ENCODE data around the gene SPTBN1.
"Not testable (repeated sequence)": the region's sequence is repeated elsewhere in the genome, so short reads cannot be mapped to it uniquely, and the experiment has no call there.

Gene SPTBN1

DNA sequence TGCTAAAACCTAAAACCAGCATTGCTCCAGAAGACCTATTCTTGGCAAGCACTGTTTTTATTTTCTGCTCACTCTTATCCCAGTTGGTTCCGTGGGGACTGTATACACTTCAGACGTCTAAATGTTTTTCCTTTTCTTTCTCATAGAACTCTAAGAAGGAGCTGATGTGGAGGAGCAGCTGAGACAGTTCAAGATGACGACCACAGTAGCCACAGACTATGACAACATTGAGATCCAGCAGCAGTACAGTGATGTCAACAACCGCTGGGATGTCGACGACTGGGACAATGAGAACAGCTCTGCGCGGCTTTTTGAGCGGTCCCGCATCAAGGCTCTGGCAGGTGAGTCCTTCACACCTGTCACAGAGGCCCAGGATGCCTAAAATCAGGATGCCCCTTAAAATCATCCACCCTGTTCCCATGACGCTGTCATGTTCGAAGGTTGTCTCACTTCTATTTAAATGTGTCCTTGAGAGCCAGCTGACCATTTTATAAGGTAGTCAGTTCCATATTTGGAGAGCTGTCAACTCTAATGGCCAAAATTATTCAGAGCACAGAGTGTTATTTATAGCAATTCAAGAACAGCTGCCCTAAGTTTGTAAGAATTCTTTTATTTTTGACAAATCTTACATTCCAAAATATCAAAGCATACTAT is 70.2 kb downstream of the SPTBN1 start:
- Histone ChIP-seq H3K9ac (ENCODE audit: low read length) (no peak overlapping the region), H3K9me3 (ENCODE audit: low read length) (no peaks in the 10 kb centered on the region), H3K79me2 (ENCODE audit: insufficient read depth, low read length) (no peaks in the 10 kb centered on the region), H3K4me2 (ENCODE audit: low read length) (no peak overlapping the region), H3F3A (ENCODE audit: insufficient read depth, low read length) (no peaks in the 10 kb centered on the region), H3K27ac (ENCODE audit: low read depth, low read length, poor library complexity, severe bottlenecking) (no peak overlapping the region), H2AFZ (ENCODE audit: low read length) (no peak overlapping the region), H3K4me3 (ENCODE audit: low read depth, low read length, poor library complexity, severe bottlenecking) (no peak overlapping the region), H3K27me3 (ENCODE audit: insufficient read depth, low read length) (no peaks in the 10 kb centered on the region), H3K9me2 (ENCODE audit: low read depth, low read length) (no peaks in the 10 kb centered on the region), H3K4me1 (ENCODE audit: insufficient read depth, low read length, severe bottlenecking) (no peaks in the 10 kb centered on the region), H3K36me3 (ENCODE audit: insufficient read depth, low read length) (no peaks in the 10 kb centered on the region), H4K20me1 (ENCODE audit: insufficient read depth, low read length) (no peaks in the 10 kb centered on the region)
- TF ChIP-seq EZH2 (IDR thresholded peaks at IDR 0.05; ENCODE audit: borderline replicate concordance, low read length) = no peak
- TF ChIP-seq, protein P1, sequence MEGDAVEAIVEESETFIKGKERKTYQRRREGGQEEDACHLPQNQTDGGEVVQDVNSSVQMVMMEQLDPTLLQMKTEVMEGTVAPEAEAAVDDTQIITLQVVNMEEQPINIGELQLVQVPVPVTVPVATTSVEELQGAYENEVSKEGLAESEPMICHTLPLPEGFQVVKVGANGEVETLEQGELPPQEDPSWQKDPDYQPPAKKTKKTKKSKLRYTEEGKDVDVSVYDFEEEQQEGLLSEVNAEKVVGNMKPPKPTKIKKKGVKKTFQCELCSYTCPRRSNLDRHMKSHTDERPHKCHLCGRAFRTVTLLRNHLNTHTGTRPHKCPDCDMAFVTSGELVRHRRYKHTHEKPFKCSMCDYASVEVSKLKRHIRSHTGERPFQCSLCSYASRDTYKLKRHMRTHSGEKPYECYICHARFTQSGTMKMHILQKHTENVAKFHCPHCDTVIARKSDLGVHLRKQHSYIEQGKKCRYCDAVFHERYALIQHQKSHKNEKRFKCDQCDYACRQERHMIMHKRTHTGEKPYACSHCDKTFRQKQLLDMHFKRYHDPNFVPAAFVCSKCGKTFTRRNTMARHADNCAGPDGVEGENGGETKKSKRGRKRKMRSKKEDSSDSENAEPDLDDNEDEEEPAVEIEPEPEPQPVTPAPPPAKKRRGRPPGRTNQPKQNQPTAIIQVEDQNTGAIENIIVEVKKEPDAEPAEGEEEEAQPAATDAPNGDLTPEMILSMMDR (IDR thresholded peaks at IDR 0.05; ENCODE audit: low read length) = no peak

DNA sequence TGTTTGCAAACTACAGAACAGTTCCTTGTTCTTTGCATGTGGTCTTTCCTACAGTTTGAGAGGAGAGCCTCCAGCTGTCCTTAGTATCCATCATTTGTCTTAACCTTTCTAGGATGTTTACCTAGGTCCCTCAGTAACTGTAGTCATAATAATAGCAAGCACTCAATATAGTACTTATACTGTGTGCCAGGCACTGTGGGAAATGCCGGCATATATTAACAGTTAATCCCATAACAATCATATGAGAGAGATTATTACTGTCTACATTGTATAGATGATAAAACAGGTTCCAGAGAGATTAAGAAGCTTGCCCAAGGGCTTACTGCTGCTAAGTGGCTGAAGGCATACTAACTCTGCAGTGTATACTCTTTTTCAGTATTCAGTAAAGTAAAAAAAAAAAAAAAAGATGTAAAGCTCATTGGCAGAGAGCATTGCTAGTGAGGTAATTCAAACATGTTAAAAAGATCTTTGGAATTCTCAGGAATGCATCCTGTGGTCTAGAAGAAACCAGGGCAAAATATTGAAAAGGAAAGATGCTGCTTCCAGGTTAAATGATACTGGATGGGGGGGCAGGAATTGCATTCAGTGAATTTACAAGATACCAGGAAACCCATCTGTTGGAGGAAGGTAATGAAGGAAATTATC is 72.3 kb downstream of the SPTBN1 start:
- Histone ChIP-seq H3K4me2 (ENCODE audit: low read length) (no peak overlapping the region), H3K9me3 (ENCODE audit: low read length) (no peaks in the 10 kb centered on the region), H3K4me1 (ENCODE audit: insufficient read depth, low read length, severe bottlenecking) (peaks cover 6% of the 10 kb centered on the region), H3F3A (ENCODE audit: insufficient read depth, low read length) (no peaks in the 10 kb centered on the region), H3K27ac (ENCODE audit: low read depth, low read length, poor library complexity, severe bottlenecking) (no peak overlapping the region), H3K9me2 (ENCODE audit: low read depth, low read length) (no peaks in the 10 kb centered on the region), H3K36me3 (ENCODE audit: insufficient read depth, low read length) (no peaks in the 10 kb centered on the region), H3K79me2 (ENCODE audit: insufficient read depth, low read length) (no peaks in the 10 kb centered on the region), H3K9ac (ENCODE audit: low read length) (no peak overlapping the region), H3K27me3 (ENCODE audit: insufficient read depth, low read length) (no peaks in the 10 kb centered on the region), H4K20me1 (ENCODE audit: insufficient read depth, low read length) (no peaks in the 10 kb centered on the region), H3K4me3 (ENCODE audit: low read depth, low read length, poor library complexity, severe bottlenecking) (no peak overlapping the region), H2AFZ (ENCODE audit: low read length) (no peak overlapping the region)
- no peak for TF ChIP-seq EZH2 (IDR thresholded peaks at IDR 0.05; ENCODE audit: borderline replicate concordance, low read length)
- TF ChIP-seq, protein P1 (IDR thresholded peaks at IDR 0.05; ENCODE audit: low read length) = no peak

DNA sequence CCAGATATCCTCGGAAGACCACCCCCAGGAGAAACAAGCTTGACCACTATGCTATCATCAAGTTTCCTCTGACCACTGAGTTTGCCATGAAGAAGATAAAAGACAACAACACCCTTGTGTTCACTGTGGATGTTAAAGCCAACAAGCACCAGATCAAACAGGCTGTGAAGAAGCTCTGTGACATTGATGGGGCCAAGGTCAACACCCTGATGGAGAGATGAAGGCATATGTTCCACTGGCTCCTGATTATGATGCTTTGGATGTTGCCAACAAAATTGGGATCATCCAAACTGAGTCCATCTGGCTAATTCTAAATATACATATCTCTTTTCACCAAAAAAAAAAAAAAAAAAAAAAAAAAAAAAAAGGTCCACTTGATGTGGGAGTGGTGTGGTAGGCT is 73.4 kb downstream of the SPTBN1 start:
- not testable (repeated sequence) for H3K4me2 ChIP-seq (ENCODE audit: low read length); H2AFZ ChIP-seq (ENCODE audit: low read length); H3K9me3 ChIP-seq (ENCODE audit: low read length); H4K20me1 ChIP-seq (ENCODE audit: insufficient read depth, low read length); H3K9ac ChIP-seq (ENCODE audit: low read length); H3F3A ChIP-seq (ENCODE audit: insufficient read depth, low read length); H3K79me2 ChIP-seq (ENCODE audit: insufficient read depth, low read length); H3K27me3 ChIP-seq (ENCODE audit: insufficient read depth, low read length); H3K36me3 ChIP-seq (ENCODE audit: insufficient read depth, low read length); H3K4me1 ChIP-seq (ENCODE audit: insufficient read depth, low read length, severe bottlenecking); H3K27ac ChIP-seq (ENCODE audit: low read depth, low read length, poor library complexity, severe bottlenecking); H3K9me2 ChIP-seq (ENCODE audit: low read depth, low read length); H3K4me3 ChIP-seq (ENCODE audit: low read depth, low read length, poor library complexity, severe bottlenecking)

DNA sequence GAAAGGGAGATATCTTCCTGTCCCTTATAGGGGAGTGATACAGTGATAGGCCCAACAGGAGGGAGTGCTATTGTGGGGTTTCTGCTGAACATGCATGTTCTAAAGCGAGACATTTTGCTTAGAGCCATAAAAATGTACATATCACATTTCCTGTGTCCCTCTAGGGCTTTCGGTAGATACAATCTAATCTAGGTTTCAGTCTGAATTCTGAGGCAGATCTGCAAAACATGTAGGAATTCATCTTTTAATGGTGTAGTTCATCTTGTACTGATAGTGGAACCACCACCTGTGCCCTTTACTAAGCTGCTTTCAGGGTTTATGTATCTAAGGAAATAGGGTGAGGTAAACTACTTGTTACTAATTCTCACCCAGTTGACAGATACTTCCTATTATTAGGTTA is 73.8 kb downstream of the SPTBN1 start:
- H3K4me1 ChIP-seq (ENCODE audit: insufficient read depth, low read length, severe bottlenecking) = peaks cover 6% of the 10 kb centered on the region
- H3K36me3 ChIP-seq (ENCODE audit: insufficient read depth, low read length) = no peaks in the 10 kb centered on the region
- H4K20me1 ChIP-seq (ENCODE audit: insufficient read depth, low read length) = no peaks in the 10 kb centered on the region
- H3K27me3 ChIP-seq (ENCODE audit: insufficient read depth, low read length) = no peaks in the 10 kb centered on the region
- no peak overlapping the region for H3K27ac ChIP-seq (ENCODE audit: low read depth, low read length, poor library complexity, severe bottlenecking)
- H3K9me3 ChIP-seq (ENCODE audit: low read length) = no peaks in the 10 kb centered on the region
- no peak overlapping the region for H3K4me3 ChIP-seq (ENCODE audit: low read depth, low read length, poor library complexity, severe bottlenecking)
- no peaks in the 10 kb centered on the region for H3F3A ChIP-seq (ENCODE audit: insufficient read depth, low read length)
- H3K9ac ChIP-seq (ENCODE audit: low read length) = no peak overlapping the region
- no peaks in the 10 kb centered on the region for H3K79me2 ChIP-seq (ENCODE audit: insufficient read depth, low read length)
- TF ChIP-seq, protein P1 (IDR thresholded peaks at IDR 0.05; ENCODE audit: low read length) = no peak
- TF ChIP-seq EZH2 (IDR thresholded peaks at IDR 0.05; ENCODE audit: borderline replicate concordance, low read length) = no peak
- H2AFZ ChIP-seq (ENCODE audit: low read length) = no peak overlapping the region
- no peak overlapping the region for H3K4me2 ChIP-seq (ENCODE audit: low read length)
- no peaks in the 10 kb centered on the region for H3K9me2 ChIP-seq (ENCODE audit: low read depth, low read length)

Measured in OCI-LY1 (cell line).